VCaP (cell line): ENCODE measurements around the gene AKAP6.

Experiments
- H3K27ac ChIP-seq: fragments of 450-650 bp; 2 replicates; pipeline ENCODE4 v1.5.1; 2017
- CTCF ChIP-seq: fragments of 450-650 bp; conservative IDR thresholded peaks from 2 replicates; pipeline ENCODE4 v1.5.1; 2017; ENCODE audit warnings: mild to moderate bottlenecking, moderate library complexity

Gene AKAP6

GRCh38 chr14:32525591-32525990 lies 196.5 kb downstream of the AKAP6 start:
- no peak overlapping the region for H3K27ac ChIP-seq
- no peak for TF ChIP-seq CTCF

GRCh38 chr14:32530800-32531199 lies 201.7 kb downstream of the AKAP6 start:
- no peak overlapping the region for H3K27ac ChIP-seq
- no peak for TF ChIP-seq CTCF

GRCh38 chr14:32531942-32532515 lies 202.9 kb downstream of the AKAP6 start:
- TF ChIP-seq CTCF = no peak
- H3K27ac ChIP-seq = no peak overlapping the region

- no peak overlapping the region; the same call in 1 of the 2 replicates for H3K27ac ChIP-seq
- no peak for TF ChIP-seq CTCF
These were observed 205.0 kb downstream of the AKAP6 start for GRCh38 chr14:32534145-32534544.

GRCh38 chr14:32536175-32536574 lies 207.1 kb downstream of the AKAP6 start:
- H3K27ac ChIP-seq = no peak overlapping the region
- TF ChIP-seq CTCF = no peak

GRCh38 chr14:32537166-32537565 lies 208.1 kb downstream of the AKAP6 start:
- no peak overlapping the region for H3K27ac ChIP-seq
- no peak for TF ChIP-seq CTCF

GRCh38 chr14:32542507-32542906 lies 213.4 kb downstream of the AKAP6 start:
- no peak overlapping the region for H3K27ac ChIP-seq
- no peak for TF ChIP-seq CTCF

- no peak overlapping the region for H3K27ac ChIP-seq
- TF ChIP-seq CTCF = no peak
These were observed 216.0 kb downstream of the AKAP6 start for GRCh38 chr14:32545095-32545494.
